Loucy (cell line): ENCODE measurements around the gene KSR2.
"Not testable (repeated sequence)": the region's sequence is repeated elsewhere in the genome, so short reads cannot be mapped to it uniquely, and the experiment has no call there.

ENCODE experiments used
- H2AFZ ChIP-seq: fragments of 200-600 bp; sonication (generic); 2 replicates; pipeline ENCODE4 v1.6.0; 2016; ENCODE audit warnings: antibody characterized with exemption, mild to moderate bottlenecking, low read length, moderate library complexity
- H3F3A ChIP-seq: fragments of 200-600 bp; 2 replicates; pipeline ENCODE4 v1.6.0; 2016; ENCODE audit warnings: antibody characterized with exemption, low read depth, mild to moderate bottlenecking
- H3K27me3 ChIP-seq: fragments of 200-600 bp; sonication (generic); 2 replicates; pipeline ENCODE4 v1.6.1; 2014; ENCODE audit warnings: low read length, mild to moderate bottlenecking; ENCODE audit not compliant: insufficient read depth, poor library complexity, severe bottlenecking
- H3K36me3 ChIP-seq: fragments of 200-600 bp; sonication (generic); 2 replicates; pipeline ENCODE4 v1.6.1; 2016; ENCODE audit warnings: low read length; ENCODE audit not compliant: insufficient read depth
- H3K4me1 ChIP-seq: fragments of 200-600 bp; sonication (generic); 2 replicates; pipeline ENCODE4 v1.5.1; 2014; ENCODE audit warnings: low read length, mild to moderate bottlenecking; ENCODE audit not compliant: insufficient read depth, poor library complexity, severe bottlenecking
- H3K4me2 ChIP-seq: fragments of 200-600 bp; sonication (generic); 2 replicates; pipeline ENCODE4 v1.6.0; 2014; ENCODE audit warnings: antibody characterized with exemption, low read length, low read depth, mild to moderate bottlenecking; ENCODE audit not compliant: poor library complexity, severe bottlenecking
- H3K4me3 ChIP-seq: fragments of 200-600 bp; sonication (generic); 2 replicates; pipeline ENCODE4 v1.5.1; 2014; ENCODE audit warnings: low read length, mild to moderate bottlenecking, mixed read lengths; ENCODE audit not compliant: poor library complexity, severe bottlenecking
- H3K79me2 ChIP-seq: fragments of 200-600 bp; sonication (generic); 2 replicates; pipeline ENCODE4 v1.6.1; 2014; ENCODE audit warnings: low read length; ENCODE audit not compliant: insufficient read depth
- H3K9ac ChIP-seq: fragments of 200-600 bp; sonication (generic); 2 replicates; pipeline ENCODE4 v1.6.0; 2014; ENCODE audit warnings: mild to moderate bottlenecking, low read depth, low read length, moderate library complexity; ENCODE audit not compliant: poor library complexity, severe bottlenecking
- H3K9me2 ChIP-seq: fragments of 200-600 bp; sonication (generic); replicated peaks from 2 replicates; pipeline ENCODE4 v1.6.1; 2016; ENCODE audit warnings: low read depth, low read length, mixed read lengths
- H3K9me3 ChIP-seq: fragments of 200-600 bp; sonication (generic); 2 replicates; pipeline ENCODE4 v1.6.1; 2014; ENCODE audit warnings: mild to moderate bottlenecking, antibody characterized with exemption, low read length, low read depth; ENCODE audit not compliant: insufficient read depth
- H4K20me1 ChIP-seq: fragments of 200-600 bp; sonication (generic); 2 replicates; pipeline ENCODE4 v1.6.0; 2014; ENCODE audit warnings: antibody characterized with exemption, low read length, mild to moderate bottlenecking; ENCODE audit not compliant: insufficient read depth, poor library complexity, severe bottlenecking
- EZH2phosphoT487 ChIP-seq: fragments of 200-600 bp; IDR thresholded peaks from 2 replicates; pipeline ENCODE4 v1.6.1; 2018; ENCODE audit warnings: antibody characterized with exemption, mild to moderate bottlenecking, moderate library complexity, borderline replicate concordance
- TF ChIP-seq, protein P1 (sequence below): fragments of 200-600 bp; sonication (generic); conservative IDR thresholded peaks from 2 replicates; pipeline ENCODE4 v1.5.1; 2014; ENCODE audit warnings: mild to moderate bottlenecking, antibody characterized with exemption, low read length

The KSR2 gene

DNA sequence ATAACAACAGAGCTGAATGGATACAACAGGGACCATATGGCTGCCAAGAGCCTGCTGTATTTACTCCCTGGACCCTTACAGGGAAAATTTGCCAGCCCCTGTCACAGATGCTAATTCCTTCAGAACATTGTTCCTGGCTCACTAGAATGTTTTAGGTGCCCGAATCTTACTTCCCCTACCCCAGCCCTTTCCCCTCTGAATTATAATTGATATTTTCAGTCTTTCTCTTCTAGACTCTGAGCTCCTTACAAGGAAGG, 235.3 kb downstream of the KSR2 start:
- Histone ChIP-seq H3K9ac (no peak overlapping the region), H3K27me3 (no peaks in the 10 kb centered on the region), H3K9me2 (no peaks in the 10 kb centered on the region), H3F3A (no peaks in the 10 kb centered on the region), H3K9me3 (peaks cover 7% of the 10 kb centered on the region; the same call in 1 of the 2 replicates), H3K4me2 (no peak overlapping the region), H2AFZ (no peak overlapping the region), H3K79me2 (no peaks in the 10 kb centered on the region), H3K4me1 (no peaks in the 10 kb centered on the region), H4K20me1 (no peaks in the 10 kb centered on the region), H3K4me3 (no peak overlapping the region), H3K36me3 (no peaks in the 10 kb centered on the region)
- TF ChIP-seq, protein P1, sequence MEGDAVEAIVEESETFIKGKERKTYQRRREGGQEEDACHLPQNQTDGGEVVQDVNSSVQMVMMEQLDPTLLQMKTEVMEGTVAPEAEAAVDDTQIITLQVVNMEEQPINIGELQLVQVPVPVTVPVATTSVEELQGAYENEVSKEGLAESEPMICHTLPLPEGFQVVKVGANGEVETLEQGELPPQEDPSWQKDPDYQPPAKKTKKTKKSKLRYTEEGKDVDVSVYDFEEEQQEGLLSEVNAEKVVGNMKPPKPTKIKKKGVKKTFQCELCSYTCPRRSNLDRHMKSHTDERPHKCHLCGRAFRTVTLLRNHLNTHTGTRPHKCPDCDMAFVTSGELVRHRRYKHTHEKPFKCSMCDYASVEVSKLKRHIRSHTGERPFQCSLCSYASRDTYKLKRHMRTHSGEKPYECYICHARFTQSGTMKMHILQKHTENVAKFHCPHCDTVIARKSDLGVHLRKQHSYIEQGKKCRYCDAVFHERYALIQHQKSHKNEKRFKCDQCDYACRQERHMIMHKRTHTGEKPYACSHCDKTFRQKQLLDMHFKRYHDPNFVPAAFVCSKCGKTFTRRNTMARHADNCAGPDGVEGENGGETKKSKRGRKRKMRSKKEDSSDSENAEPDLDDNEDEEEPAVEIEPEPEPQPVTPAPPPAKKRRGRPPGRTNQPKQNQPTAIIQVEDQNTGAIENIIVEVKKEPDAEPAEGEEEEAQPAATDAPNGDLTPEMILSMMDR = no peak
- TF ChIP-seq EZH2phosphoT487 = no peak

DNA sequence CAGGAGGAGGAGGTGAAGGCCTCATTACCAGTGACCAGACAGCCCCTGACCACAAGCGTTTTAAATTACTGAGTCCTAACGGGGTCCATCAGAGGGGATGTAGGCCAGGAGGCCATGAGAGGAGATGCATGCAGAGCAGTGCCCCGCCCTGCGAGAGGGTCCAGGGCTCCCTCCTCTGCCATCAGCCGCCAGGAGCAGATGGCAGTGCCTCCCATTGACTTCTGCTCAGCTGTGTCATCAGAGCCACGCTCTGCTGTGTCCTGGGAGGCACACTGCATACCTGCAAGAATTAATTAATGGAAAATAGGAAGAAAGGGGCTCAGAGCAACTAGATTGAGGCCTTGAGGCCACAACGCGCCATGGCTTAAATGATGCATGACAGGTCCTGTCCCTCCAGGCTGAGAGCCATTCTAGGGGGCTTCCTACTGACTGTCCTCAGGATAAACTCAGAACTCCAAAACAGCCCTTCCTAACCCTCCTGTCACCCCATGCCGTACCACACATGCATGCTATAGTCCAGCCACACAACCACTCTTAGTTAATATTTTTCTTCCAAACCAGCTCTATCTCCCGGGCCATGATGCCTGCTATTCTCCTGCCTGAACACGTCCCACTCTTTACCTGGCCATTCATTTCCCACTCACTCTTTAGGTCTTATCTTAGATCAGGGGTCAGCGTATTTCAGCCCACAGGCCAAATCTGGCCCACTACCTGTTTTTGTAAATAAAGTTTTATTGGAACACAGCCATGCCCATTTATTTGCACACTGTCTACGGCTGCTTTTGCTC, 235.8 kb downstream of the KSR2 start:
- TF ChIP-seq, protein P1 = no peak
- TF ChIP-seq EZH2phosphoT487 = no peak
- Histone ChIP-seq H3K9me2 (no peaks in the 10 kb centered on the region), H4K20me1 (no peaks in the 10 kb centered on the region), H3K4me1 (no peaks in the 10 kb centered on the region), H3K9me3 (peaks cover 7% of the 10 kb centered on the region; the same call in 1 of the 2 replicates), H3K4me2 (no peak overlapping the region), H3K4me3 (no peak overlapping the region), H3K9ac (no peak overlapping the region), H3K36me3 (no peaks in the 10 kb centered on the region), H3K79me2 (no peaks in the 10 kb centered on the region), H3K27me3 (no peaks in the 10 kb centered on the region), H2AFZ (no peak overlapping the region), H3F3A (no peaks in the 10 kb centered on the region)

- not testable (repeated sequence) for H3F3A ChIP-seq, H3K9ac ChIP-seq, H3K36me3 ChIP-seq, H3K79me2 ChIP-seq, H3K27me3 ChIP-seq, H3K4me3 ChIP-seq, H3K4me1 ChIP-seq, H3K9me3 ChIP-seq, H2AFZ ChIP-seq, H3K9me2 ChIP-seq, H3K4me2 ChIP-seq, H4K20me1 ChIP-seq
Measured at GRCh38 chr12:117731131-117731530, 237.7 kb downstream of the KSR2 start.

- no peaks in the 10 kb centered on the region for H3F3A ChIP-seq
- no peaks in the 10 kb centered on the region for H3K27me3 ChIP-seq
- no peaks in the 10 kb centered on the region for H3K4me1 ChIP-seq
- TF ChIP-seq, protein P1 = no peak
- TF ChIP-seq EZH2phosphoT487 = no peak
- no peaks in the 10 kb centered on the region for H3K79me2 ChIP-seq
- H3K9me3 ChIP-seq = 0 out of 2 replicates have a peak, but pooled peaks cover 4% of the 10 kb centered on the region
- no peak overlapping the region for H3K4me3 ChIP-seq
- no peaks in the 10 kb centered on the region for H3K9me2 ChIP-seq
- no peaks in the 10 kb centered on the region for H4K20me1 ChIP-seq
- H3K36me3 ChIP-seq = no peaks in the 10 kb centered on the region
- H3K4me2 ChIP-seq = no peak overlapping the region
- H3K9ac ChIP-seq = no peak overlapping the region
- no peak overlapping the region for H2AFZ ChIP-seq
Measured at GRCh38 chr12:117727301-117727700, 241.5 kb downstream of the KSR2 start.
